Middle frontal gyrus (tissue), 1 donor: Measurements from ENCODE around the gene EMILIN3.

Experiments used
- DNase-seq: peaks from one replicate; pipeline ENCODE4 v3.0.0-alpha.2; 2015; ENCODE audit warnings: low spot score; ENCODE audit errors: extremely low spot score

EMILIN3 gene, protein sequence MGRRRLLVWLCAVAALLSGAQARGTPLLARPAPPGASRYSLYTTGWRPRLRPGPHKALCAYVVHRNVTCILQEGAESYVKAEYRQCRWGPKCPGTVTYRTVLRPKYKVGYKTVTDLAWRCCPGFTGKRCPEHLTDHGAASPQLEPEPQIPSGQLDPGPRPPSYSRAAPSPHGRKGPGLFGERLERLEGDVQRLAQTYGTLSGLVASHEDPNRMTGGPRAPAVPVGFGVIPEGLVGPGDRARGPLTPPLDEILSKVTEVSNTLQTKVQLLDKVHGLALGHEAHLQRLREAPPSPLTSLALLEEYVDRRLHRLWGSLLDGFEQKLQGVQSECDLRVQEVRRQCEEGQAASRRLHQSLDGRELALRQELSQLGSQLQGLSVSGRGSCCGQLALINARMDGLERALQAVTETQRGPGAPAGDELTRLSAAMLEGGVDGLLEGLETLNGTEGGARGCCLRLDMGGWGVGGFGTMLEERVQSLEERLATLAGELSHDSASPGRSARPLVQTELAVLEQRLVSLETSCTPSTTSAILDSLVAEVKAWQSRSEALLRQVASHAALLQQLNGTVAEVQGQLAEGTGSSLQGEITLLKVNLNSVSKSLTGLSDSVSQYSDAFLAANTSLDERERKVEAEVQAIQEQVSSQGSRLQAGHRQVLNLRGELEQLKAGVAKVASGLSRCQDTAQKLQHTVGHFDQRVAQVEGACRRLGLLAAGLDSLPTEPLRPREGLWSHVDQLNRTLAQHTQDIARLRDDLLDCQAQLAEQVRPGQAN

DNA sequence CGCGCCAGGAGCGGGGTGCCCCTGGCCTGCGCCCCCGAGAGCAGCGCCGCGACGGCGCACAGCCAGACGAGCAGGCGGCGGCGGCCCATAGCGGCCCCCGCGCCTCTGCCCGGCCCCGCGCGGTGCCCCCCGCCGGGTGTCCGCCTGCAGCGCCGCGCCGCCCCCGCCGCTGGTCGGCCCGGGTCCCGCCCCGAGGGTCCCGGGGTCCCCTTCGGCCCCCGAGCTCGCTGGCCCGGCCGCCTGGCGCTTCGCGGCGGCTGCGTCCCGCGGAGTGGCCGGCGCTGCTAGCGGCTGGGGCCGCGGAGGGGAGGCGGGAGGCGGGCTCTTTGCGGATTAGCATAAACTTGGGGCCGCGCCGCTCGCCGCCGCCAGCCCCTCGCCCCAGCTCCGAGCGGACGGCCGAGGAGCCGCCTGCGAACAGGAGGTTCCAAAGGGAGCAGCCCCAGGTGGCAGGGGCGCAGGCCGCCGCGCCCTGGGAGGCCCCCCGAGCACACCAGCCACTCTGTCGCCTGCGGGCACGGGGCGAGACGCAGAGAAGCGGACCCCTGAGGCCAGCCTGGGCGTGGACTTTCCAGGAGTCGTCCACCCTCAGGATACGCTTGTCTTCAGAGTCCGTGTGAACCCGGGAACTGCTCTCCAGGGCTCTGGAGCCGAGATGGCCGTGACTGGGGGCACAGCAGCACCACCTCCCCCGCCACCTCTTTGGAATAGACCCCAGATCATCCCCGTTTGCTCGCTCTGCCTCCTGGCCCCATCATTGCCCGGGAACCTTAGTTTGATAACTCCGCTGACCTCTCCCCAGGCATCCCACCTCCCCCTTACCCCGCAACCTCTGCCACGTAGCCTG lies at the start of gene EMILIN3:
EMILIN3 (minus strand) TSS at position 273 of the 847 bp plus-strand sequence; CDS start at position 89, 184 bp downstream.
- no peak for DNase-seq

DNA sequence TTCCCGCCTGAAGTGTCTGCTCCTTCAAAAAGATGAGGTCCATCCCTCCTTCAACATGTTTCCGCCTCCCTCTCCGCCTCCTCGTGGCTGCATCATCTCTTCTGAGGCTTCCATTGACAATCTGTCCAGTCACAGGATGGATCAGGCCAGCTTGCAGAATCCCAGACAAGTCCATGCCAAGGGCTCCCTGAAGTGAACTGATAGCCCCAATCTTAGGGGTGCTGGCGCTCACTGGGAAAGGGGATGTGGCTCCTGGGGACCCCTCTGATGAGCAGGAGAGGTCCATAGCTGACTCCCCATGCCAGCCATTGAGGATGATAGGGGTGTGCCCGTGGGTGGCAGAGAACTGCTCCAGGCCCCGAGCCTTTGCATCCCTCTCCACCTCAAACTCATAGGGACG lies 48.6 kb upstream of the EMILIN3 start:
- no peak for DNase-seq

DNA sequence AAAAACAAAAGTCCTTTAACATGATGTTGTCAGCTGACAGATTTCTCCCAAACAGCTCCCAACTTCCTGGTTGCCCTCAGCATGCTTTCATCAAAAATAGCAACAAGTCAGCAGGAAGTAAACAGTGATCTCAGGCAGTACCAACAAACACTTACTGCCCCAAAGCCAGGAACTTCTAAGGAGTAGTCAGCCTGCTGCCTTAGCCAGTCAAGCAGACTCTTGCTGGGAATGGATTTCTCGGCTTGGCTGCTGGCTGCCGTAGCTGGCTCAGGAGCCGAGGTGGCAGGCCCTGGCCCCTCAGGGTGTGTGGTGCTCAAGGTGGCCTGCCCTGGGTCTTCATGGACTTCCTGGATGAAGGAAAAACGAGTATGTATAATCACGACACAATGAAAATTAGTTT lies 46.6 kb upstream of the EMILIN3 start:
- DNase-seq: no peak

DNA sequence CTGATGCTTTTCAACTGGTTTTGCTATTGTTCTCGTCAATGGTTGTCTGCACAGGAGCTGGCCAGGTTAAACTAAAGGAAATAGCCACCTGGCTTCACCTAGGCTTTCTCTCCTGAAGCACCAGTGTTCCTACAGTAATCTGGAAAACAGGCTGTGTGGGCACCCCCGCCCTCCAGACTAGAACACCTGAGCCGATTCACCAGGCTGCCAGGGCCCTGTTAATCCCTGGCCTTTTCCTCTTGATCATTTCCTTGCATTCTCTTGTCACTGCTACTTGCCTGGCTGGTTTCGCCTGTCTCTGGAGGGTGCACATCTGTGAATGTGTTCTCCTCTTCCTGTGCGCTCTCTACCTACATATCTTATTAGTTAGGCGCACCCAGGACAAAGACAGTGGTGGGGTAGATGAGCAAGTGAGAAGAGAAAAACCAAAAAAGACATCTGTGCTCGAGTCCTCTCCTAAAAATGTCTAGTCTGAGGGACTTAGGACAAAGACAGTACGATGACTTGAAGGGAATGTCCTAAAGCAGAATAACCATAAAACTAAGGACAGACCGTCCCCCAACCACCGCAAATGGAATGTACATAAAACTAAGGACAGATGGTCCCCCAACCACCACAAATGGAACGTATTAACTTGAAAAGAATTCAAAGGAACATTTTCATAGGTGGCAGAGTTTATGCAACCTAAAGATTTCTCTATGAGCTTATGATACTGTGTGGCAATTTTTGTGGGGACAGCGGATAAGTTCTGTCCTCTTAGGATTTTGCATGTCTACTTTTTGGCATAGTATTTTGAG lies 45.9 kb upstream of the EMILIN3 start:
- no peak for DNase-seq

DNA sequence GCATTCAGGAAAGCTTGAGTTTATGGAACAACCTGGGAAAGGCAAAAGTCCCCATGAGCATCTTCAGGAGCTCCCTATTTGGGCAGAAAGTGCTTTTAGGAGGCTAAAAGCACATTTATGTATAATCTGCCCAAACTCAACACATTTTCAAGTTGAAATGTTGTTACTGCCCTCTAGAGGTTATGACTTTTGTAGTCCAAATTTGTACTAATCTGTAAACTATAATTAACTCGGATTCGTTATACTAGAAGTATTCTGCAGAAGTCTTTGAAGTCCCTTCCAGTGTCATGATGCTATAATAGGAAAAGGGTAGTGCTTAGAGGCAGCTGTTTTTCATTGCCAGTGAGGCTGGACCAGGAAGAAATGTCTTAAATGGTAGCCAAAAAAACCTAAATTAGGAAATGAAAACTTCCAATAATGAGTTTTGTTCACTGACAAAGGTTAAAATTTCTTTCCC lies 44.8 kb upstream of the EMILIN3 start:
- DNase-seq: peak; percentile 33

DNA sequence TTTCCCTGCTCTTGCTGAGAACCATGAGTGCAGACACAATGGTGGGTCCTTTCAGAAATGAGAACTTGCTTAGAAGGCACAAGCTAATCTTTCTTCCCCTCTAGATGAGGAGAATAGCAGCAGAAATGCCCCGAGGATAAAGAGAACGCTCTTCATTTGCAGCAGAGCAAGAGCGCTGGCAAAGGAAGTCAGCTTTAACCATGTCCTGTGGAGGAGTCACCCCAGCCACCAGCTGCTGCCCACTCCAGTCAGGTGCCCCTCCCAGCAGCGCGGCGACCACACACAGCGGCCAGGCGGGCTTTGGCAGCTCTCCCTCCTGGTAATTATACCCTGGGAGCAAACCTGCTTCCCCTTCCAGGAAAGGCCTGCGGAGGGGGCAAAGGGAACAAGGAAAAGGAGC lies 42.4 kb upstream of the EMILIN3 start:
- DNase-seq: no peak

DNA sequence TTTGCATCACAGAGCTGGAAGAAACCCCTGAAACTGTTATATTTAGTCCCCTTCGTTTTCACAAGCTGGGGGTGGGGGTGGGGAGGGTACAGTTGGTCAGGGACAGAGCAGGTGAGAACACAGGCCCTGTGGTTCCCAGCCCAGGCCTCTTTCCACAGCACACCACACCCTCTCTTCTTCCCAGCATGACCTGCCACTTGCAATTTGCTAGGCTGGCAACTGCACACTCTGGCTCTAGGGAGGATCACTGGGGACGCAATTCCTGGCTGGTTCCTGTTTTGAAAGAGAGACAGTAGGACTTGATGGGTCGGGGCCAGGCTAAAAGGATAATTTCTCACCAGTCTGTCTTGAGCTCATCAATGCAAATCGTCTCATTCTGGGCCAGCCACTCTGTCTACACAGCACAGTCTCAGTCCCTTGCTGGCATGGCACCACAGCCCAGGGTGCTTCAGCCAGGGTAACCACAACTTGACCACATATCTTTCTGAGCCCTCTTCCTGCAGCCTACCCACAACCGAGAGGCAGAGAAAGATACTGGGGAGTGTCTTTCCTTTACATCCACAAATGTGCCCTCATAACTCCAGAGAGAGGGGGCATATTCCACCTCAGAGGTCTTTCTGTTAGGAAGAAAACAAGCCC lies 41.7 kb upstream of the EMILIN3 start:
- DNase-seq: no peak

DNA sequence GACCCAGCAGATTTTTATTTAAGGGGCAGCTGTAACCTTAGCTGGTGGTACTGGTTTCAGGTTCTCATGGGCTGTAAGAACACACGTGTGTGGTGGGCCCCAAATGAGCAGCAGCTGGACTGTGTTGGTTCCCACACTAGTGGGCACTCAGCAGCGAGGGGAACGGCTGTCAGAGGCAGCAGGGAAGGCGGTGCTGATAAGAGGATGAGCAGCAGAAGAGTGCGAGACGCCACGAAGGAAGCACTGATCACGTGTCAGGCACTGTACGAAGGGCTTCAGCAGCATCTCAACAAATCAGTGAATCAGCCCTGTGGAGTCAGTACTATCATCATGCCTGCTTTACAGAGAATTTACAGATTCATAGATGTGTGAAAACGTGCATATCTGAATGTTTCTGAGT lies 41.0 kb upstream of the EMILIN3 start:
- no peak for DNase-seq

DNA sequence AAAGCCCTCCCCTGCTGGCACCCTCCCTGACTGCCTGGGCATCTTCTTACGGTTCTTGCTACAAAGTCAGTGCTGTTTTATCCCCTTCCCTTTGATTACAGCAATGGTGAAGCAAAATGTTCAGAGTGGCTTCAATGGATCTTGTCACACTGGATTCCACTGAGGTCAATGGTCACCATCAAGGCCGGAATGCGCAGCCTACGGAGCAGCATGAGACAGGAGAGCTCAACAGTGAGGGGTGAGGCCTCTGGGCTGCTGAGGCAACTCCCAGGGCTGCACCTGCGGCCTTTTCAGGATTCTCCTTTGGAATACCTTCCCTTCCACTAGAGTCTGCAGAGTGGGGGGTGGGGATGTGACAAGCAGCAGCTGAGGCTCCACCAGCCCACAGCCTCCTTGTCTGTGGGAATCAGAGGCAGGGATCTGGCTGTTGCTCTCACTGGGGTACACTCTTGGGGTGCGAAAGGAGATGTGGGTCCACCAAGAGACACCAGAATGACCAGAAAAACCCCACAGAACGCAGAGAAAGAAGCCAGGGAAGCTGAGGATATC lies 40.4 kb upstream of the EMILIN3 start:
- DNase-seq: no peak

DNA sequence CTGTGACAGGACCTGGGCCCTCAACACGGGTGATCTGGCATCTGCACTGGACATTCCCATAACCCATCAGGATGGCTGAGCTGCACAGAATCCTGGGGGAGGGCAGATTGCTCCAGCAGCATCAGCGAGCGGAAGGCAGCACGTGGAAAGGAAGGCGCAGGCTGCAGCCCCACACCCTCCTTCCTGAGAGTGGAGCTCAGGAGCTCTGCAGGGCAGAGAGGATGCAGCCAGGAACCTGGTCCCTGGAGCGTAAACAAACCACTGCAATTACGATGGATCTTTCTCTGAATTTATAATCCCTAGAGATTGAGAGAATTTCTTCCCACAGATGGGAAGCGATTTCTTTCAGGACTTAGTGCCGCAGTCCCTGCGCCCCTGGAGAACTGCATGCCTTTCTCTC lies 39.7 kb upstream of the EMILIN3 start:
- DNase-seq: no peak

DNA sequence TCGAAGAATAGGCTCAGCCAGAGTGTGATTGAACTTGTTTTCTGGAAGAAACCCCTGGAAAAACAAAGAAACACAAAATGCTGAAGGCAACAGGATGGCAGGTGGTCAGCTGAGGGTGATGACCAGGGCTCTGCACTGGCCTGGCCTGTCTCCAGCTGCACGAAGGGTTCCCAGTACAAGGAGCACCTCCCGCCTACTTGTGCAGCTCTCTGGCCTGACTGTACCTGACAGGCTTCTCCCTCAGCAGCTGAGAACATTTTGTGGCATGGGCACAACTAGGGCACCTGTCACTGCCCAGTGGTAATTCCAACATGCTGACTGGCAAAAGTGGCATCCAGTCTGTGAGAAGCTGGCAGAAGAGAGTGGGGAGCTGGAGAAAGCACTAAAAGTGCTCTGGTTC lies 38.8 kb upstream of the EMILIN3 start:
- no peak for DNase-seq

DNA sequence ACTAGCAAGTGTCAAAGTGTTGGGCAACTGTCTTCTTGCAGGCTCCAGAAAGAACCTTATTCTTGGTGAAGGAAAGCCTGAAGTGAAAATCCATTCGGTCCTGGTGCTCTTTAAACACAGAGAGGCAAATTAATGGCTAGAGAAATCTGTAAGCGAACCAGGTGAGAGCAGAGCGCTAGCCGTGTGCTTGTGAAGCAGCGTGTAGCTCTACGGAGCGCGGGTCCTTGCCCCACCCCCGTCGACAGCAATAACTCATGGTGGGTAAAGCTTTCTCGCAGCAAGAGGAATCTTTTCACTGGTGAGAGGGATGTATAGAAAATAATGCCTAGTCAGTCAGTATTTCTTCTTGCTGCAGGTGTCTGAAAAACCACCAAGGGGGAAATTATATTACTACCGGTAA lies 37.0 kb upstream of the EMILIN3 start:
- DNase-seq: no peak

DNA sequence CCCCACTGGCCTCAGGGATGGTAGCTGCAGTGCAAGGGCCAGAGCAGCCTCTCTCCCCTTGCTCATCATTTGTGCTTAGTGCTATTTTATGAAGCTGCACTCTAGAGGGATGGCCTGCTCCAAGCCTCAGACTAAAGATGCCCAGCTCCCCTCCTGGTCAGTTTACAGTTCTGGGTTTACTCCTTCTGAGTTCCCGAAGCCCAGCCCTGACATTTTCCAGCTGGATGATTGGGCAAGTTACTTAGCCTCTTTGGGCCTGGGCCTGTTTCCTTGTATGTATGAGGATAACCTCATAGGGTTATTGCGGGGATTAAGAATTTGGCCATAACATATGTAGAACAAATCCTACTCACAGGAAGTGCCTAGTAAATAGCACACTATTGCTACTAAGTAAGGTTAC lies 31.8 kb upstream of the EMILIN3 start:
- DNase-seq: no peak

DNA sequence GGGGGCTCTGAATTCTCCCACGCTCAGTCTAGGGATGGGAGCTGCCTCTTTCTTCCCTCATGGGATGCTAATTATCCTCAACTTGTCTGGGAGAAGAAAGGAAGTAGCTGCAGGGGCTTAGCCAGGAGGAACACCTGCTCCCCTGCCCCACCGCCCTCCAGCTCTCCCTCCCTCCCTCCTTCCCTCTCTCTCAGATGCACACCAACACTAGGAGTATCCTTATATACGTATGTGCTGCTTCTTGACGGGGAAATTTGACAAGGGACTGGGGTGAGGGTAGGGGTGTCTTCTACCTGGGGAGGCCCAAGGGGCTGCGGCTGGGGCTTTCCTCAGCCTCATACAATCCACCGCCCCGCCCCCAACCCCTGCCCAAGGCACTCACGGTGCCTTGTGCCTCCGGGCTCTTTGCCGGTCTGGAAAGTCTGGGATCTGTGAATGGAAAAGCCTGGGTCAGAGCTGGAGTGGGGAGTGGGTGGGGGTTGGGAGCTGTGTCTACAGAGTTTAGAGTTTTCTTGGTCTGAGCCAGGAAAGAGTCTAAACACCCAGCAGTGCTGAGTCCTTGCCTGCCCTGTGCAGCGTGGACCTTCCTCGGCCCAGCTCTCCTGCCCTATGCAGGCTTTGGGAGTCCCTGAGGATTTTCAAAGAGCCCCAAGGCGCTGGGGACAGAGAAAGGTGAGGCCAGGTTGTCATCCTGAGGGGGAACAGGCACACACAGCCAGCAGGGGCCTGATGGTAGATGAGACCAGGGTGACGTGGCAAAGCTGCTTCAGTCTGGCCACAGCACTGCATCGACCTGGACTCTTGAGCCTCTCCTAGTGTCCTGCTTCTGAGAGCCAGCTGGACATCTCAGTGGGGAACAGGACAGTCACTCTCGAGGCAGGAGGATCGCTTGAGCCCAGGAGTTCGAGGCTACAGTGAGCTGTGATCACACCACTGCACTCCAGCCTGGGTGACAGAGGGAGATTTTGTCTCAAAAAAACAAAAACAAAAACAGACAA lies 29.3 kb upstream of the EMILIN3 start:
- no peak for DNase-seq

DNA sequence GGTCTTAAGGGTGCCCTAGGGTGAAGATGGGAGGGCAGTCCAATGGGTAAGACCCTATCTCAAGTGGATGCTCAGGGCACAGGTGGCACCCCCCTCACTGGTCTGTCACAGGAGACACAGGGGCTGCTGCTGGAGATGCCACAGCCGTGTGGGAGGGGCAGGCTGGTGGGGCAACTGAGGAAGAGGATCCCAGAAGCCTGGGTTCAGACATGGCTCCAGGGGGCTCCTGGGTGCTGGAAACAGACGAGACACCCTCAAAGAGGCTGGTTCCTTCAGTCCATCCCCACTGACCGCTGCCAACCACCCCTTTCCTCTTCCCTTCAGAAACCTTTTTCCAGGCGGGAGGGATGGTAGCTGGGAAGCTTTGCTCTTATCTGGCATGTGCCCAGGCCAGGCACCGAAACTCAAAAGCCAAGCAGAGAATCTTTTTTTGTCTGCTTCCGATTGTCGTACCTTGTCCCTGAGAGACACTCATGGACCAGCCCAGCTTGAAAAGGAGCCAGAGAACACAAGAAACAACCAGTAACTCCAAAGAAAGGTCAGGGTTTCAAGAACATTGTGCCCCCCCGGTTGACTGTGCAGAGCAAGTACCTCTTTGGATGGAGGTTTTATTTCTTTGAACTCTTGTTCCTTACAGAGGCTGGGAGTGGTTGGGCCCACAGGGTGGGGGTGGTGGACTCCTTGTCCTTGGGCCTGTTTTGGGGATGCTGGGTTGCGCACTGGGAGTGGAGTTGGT lies 28.5 kb upstream of the EMILIN3 start:
- no peak for DNase-seq

DNA sequence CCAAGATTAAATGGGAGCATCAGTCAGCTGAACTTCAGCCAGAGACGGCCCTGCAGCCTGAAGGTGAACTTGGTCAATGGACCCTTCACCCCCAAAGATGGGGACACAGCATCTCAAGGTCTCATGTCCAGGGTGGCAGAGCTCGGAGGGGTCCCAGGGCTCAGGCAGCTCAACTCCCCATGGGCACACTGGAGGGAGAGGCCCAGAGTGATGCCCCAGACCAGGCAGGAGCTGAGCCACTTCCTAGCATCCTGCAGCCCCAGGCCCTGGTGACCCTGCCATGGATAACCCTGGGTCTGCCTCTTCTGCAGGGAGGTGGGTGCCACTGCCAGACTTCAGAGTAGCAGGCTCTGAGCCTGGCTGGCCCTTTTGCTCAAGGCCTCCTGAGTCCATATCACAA lies 27.5 kb upstream of the EMILIN3 start:
- DNase-seq: no peak

DNA sequence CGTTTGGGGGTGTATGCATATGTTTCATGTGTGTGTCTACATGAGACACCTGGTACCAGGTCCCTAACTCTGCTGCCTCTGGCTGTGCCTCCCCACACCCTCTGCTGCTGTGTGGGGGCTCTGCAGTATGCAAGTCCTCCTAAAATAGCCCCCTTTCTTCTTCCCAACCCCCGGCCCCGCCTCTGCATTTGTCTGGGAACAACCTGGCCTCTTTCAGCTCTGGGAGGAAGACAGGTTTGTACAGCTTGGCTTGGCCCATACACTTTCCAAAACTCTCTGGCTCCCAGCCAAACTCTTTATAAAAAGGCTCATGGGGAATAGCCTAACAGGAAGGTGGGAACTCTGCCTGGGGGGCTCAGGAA lies 27.1 kb upstream of the EMILIN3 start:
- peak; percentile 40 for DNase-seq
